Peyer's patch (tissue), 4 donors: ENCODE measurements around the gene PTPRE.

ENCODE experiments used
- CTCF ChIP-seq, 6 experiments: fragments of 450-650 bp in 4 of 6; fragments of 200-600 bp in 2 of 6; sonication (generic) in 1 of 6; IDR thresholded peaks; one replicate each; pipeline ENCODE4 v1.5.1; 2017 to 2019; ENCODE audit warnings: antibody characterized with exemption in 6 of 6, mild to moderate bottlenecking in 3 of 6, moderate library complexity in 1 of 6
- POLR2A ChIP-seq, 2 donors: fragments of 450-650 bp; IDR thresholded peaks; one replicate each; pipeline ENCODE4 v1.5.1; 2017; ENCODE audit warnings: antibody characterized with exemption in 2 of 2, mild to moderate bottlenecking in 2 of 2, moderate library complexity in 2 of 2

DNA sequence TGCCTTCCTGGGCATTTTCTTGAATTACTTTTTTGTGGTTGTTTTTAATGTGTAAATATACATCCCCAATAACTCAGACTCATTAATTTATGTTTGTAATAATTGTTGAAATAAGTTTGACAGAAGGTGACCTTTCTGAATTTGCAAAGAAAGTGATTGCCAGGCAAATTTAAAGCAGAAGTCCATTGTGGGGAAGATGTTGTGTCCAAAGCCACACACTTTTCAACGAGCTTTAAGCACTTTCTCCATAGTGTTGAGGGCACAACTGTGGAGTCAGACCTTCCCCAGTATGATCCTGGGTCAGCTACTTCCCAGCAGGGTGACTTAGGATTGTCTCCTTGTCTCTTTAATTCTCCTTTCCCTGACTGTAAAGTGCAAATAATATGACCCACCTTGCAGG is 52.5 kb downstream of the PTPRE start:
- TF ChIP-seq CTCF (IDR thresholded peaks at IDR 0.05) (no peak), POLR2A (IDR thresholded peaks at IDR 0.05) (no peak)
